Measurements from ENCODE around the gene CEACAM6.
"Not testable (repeated sequence)": the region's sequence is repeated elsewhere in the genome, so short reads cannot be mapped to it uniquely, and the experiment has no call there.

The CEACAM6 gene

GRCh38 chr19:41755328-41755913, at the start of gene CEACAM6:
TSS of gene CEACAM6 (plus strand) at chr19:41755530. CDS start at chr19:41755639, 109 bp downstream.
- no peak for DNase-seq

DNA sequence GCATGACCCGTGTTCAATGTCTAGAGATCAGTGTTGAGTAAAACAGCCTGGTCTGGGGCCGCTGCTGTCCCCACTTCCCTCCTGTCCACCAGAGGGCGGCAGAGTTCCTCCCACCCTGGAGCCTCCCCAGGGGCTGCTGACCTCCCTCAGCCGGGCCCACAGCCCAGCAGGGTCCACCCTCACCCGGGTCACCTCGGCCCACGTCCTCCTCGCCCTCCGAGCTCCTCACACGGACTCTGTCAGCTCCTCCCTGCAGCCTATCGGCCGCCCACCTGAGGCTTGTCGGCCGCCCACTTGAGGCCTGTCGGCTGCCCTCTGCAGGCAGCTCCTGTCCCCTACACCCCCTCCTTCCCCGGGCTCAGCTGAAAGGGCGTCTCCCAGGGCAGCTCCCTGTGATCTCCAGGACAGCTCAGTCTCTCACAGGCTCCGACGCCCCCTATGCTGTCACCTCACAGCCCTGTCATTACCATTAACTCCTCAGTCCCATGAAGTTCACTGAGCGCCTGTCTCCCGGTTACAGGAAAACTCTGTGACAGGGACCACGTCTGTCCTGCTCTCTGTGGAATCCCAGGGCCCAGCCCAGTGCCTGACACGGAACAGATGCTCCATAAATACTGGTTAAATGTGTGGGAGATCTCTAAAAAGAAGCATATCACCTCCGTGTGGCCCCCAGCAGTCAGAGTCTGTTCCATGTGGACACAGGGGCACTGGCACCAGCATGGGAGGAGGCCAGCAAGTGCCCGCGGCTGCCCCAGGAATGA, 48.4 kb upstream of the CEACAM6 start:
- peak; percentile 74 for DNase-seq

GRCh38 chr19:41707502-41707812, 47.9 kb upstream of the CEACAM6 start:
- DNase-seq: no peak

GRCh38 chr19:41707871-41708371, 47.4 kb upstream of the CEACAM6 start:
- no peak for DNase-seq

GRCh38 chr19:41708481-41708880, 46.8 kb upstream of the CEACAM6 start, which contains the start of gene CEACAM5:
TSS of gene CEACAM5 (plus strand) at chr19:41708626. CDS start at chr19:41708732, 106 bp downstream.
- DNase-seq: no peak

DNA sequence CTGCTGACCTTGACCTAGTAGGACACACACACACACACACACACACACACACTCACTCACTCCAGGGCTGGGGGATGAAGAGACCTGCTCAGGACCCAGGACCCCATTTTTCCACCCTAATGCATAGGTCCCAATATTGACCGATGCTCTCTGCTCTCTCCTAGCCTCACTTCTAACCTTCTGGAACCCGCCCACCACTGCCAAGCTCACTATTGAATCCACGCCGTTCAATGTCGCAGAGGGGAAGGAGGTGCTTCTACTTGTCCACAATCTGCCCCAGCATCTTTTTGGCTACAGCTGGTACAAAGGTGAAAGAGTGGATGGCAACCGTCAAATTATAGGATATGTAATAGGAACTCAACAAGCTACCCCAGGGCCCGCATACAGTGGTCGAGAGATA, 45.8 kb upstream of the CEACAM6 start:
- not testable (repeated sequence) for DNase-seq

DNA sequence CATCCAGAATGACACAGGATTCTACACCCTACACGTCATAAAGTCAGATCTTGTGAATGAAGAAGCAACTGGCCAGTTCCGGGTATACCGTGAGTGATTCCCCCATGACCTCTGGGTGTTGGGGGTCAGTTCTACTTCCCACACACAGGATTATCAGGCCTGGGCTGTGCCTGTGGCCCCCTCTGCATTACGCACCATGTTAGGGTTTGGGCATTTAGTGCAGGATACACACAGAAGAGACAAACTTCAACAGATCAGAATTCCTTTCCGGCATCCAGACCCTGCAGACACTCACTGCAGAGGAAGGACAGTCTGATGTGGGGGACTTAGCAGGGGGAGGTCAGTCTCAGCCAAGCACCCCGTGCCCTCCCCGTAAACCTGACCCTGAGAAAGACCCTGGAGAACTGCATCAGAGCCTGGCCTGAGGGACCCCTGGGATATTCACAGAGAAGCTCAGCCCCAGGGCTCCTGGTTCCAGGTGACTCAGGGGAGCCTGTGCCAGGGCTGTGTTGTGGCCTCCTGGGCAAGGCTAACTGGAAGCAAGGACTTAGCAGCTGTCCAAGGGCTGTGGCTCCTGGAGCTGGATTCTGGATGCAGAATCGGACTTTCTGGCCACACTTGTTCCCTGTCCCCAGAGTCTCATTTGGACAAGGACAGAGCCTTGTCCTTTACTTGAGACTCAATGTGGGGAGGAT, 45.2 kb upstream of the CEACAM6 start:
- no peak for DNase-seq

- no peak for DNase-seq
Observed at GRCh38 chr19:41711376-41712261, 43.7 kb upstream of the CEACAM6 start.

DNA sequence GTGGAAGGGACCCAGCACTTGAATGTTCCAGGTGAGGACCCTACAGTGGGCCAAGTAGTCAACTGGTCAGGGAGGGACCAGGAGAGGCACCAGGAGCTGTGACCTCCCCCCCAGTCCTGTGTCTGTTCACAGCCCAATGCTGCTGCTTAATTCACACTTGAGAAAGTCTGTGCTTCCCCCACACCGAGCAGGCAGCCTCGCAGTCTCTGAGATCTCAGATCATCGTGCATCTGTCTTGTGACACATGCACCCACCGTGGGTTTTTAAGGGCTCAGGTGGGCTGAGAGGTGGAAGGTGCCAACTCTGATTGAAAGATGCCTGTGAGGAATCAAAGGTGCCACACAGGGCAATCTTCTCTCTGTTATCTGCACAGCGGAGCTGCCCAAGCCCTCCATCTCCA, 40.7 kb upstream of the CEACAM6 start:
- DNase-seq: no peak

GRCh38 chr19:41718761-41719160, 36.6 kb upstream of the CEACAM6 start:
- no peak for DNase-seq

GRCh38 chr19:41720103-41720502, 35.2 kb upstream of the CEACAM6 start:
- DNase-seq: no peak

DNA sequence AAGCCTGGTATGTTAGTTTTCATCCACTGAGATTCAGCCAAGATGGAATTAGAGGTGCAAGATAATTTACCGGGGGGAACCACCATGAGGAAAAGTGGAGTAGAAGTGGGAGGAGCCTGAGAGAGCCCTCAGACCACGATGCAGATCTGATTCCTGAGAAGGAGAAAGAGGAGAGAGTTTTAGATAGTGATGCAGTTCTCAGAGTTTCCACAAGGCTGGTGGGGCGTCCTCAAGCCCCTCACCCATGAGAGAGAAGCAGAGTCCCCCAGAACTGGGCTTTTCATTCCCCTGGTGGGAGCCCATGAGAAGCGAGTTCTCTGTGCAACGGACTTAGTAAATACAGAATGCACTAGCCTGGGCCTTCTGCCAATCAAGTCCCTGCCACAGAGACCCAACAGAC, 28.8 kb upstream of the CEACAM6 start:
- DNase-seq: no peak

DNA sequence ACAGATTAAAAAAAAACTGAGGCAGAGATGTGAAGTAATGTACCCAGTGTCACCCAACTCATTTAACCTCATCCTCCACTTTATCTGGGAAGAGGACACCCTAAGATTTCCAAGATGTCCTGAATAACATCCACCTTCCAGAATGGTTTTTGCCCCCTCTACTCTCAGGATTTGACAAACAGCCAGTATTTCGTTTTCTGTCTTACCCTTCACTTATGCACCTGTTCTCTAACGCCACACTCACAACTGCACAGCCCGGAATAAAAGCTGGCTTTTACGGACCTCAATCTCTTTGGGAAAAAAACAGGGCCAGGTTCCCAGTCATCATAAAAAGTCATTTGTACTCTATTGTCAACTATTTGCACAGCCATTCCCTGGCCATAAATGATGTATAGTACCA, 21.2 kb upstream of the CEACAM6 start:
- no peak for DNase-seq

DNA sequence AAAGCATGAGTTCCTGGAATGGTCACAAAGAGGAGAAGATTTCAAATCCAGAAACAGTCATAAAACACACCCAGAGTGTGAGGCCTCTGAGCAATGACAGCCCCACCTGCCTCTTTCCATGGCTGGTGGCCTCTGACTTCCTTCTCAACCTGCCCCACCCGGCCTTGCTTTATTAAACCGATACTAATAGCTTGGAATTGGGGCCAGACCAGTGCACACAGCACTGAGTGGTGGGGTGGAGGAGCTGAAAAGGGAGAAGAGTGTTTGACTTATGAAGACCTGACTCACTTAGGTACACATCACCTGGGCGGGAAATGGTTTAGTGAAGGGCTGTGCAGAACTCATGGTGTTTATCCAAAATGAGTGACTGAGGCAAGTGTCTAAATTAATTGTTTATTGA, 20.7 kb upstream of the CEACAM6 start:
- DNase-seq: no peak

- no peak for DNase-seq
Observed at GRCh38 chr19:41735071-41735600, 20.2 kb upstream of the CEACAM6 start.

- DNase-seq: no peak
Observed at GRCh38 chr19:41739361-41739760, 16.0 kb upstream of the CEACAM6 start.

DNA sequence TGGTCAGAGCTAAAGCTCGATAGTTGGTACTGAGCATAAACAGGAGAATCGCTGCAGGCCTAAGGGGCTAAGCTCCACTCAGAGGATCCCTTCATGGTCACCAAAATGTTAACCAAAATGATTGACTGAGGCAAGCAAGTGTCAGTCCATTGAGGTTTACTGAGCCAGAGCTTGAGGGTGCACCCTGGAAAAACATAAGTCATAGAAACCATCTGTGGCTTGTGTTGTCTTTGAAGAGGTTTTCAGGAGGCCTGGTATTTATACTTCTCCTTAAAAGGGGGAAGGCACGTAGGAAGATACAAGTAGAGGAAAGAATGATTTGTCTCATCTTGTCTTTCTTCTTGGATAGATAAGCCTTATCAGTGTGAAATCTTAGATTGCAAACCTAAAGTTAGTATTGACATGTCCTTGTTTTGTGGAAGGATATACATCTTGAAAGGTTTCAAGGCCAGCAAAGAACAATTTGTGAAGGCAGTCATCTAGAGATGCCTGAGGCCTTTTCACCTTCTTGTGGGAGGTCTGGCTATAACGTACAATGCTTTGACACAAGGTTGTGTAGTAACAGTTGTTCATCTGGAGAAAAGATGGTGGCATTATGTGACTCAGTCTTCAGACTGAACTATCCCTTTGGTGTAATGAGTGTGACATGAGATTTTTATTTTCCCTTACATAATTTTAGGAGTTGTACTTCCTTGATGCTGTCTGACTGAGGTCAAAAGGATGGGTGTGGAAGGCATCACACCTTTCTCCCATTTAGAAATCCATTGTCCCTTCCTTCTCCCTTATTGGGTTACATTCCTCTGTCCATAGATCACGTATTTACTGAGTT, 14.7 kb upstream of the CEACAM6 start:
- no peak for DNase-seq

- no peak for DNase-seq
Observed at GRCh38 chr19:41741244-41741554, 14.1 kb upstream of the CEACAM6 start.

GRCh38 chr19:41744850-41745249, 10.5 kb upstream of the CEACAM6 start:
- no peak for DNase-seq

GRCh38 chr19:41745756-41746155, 9.6 kb upstream of the CEACAM6 start:
- no peak for DNase-seq

GRCh38 chr19:41746593-41747227, 8.6 kb upstream of the CEACAM6 start:
- no peak for DNase-seq

Data from 8988T (cell line).